ENCODE data around the gene GATB. TPM values are rescaled to one million over a fixed set of nuclear protein-coding genes. Genes with fewer than 3 reads are reported as not detected.

Gene GATB
- total and polyA plus RNA-seq, 10 of the 15 experiments (the other 5 are each of a cell fraction or from before 2014, with no cell fraction given) = 20.5 to 37.3 (median 30.5) TPM

DNA sequence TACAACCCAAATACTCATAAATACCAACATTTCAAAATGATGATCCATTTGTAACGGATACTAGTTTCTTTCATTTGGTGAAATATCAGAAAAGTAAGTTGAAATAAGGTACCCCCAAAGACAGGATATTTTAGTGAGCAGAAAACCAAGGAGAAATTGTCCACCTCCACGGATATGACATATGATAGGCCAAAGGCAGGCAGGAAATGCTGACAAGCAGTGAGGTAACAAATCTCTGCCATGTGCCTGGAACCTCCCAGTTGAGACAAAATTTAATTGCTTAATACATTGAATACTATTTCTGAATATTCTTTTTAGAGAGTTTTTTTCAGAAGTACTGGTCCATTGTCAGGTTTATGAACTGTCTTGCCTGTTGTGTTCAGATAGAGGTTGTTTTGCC, 118.8 kb downstream of the GATB start:
- DNase-seq (ENCODE audit: low read depth, low spot score) = no peak
- no peak for TF ChIP-seq ZZZ3 (IDR thresholded peaks at IDR 0.05; ENCODE audit: control insufficient read depth, insufficient read length, low read depth)
- TF ChIP-seq POU2F2 (IDR thresholded peaks at IDR 0.05; ENCODE audit: borderline replicate concordance, low read depth, low read length) = no peak
- TF ChIP-seq NFYB (IDR thresholded peaks at IDR 0.05; ENCODE audit: insufficient read depth, low read depth, low read length) = no peak
- TF ChIP-seq SMARCA5 (IDR thresholded peaks at IDR 0.05) = no peak
- no peak for TF ChIP-seq ASH2L (IDR thresholded peaks at IDR 0.05; ENCODE audit: borderline replicate concordance, low read depth)
- no peak for FAIRE-seq
- Histone ChIP-seq H3K9me3 (replicated peaks; ENCODE audit: control insufficient read depth, insufficient read depth, low read length) (no peaks in the 10 kb centered on the region), H3K4me3 (no peak overlapping the region), H3K9ac (ENCODE audit: control insufficient read depth, insufficient read depth, low read length) (no peak overlapping the region), H4K20me1 (ENCODE audit: control insufficient read depth, insufficient read depth) (no peaks in the 10 kb centered on the region), H3K36me3 (ENCODE audit: control insufficient read depth in 2 of 2, insufficient read depth in 2 of 2, low read length in 1 of 2) (no peaks in the 10 kb centered on the region), H3K79me2 (ENCODE audit: control insufficient read depth, insufficient read depth, low read length) (no peaks in the 10 kb centered on the region), H3K27me3 (replicated peaks in 1 of 2; ENCODE audit: control insufficient read depth in 2 of 2, insufficient read depth in 2 of 2, low read length in 1 of 2) (peaks cover 0 to 2% of the 10 kb centered on the region in 2 experiments; a peak in 2 of 4 replicates), H3K4me2 (ENCODE audit: control insufficient read depth, insufficient read depth) (no peak overlapping the region), H3K4me1 (ENCODE audit: control insufficient read depth, insufficient read depth, low read length) (no peaks in the 10 kb centered on the region), H3K27ac (ENCODE audit: control insufficient read depth, insufficient read depth) (no peak overlapping the region), H2AFZ (ENCODE audit: control insufficient read depth, low read depth, low read length) (no peak overlapping the region)
- RAD21 ChIA-PET (ENCODE audit: unreplicated experiment) = no interaction called here
- POLR2A ChIA-PET = no interaction called here
- CTCF ChIA-PET = interaction anchor here (0.5 kb wide), 1 partner anchor 234 kb away, joined by 3 read pairs; no protein-coding TSS in a partner anchor
- BruUV-seq (replicated peaks) = no TSS peak
- ATAC-seq = no peak
- in situ Hi-C loops (cut with MboI) (no loop called here), intact Hi-C loops (cut with micrococcal nuclease; ENCODE audit: unreplicated experiment) (no loop called here)
- 45% methylated on average over 2 of the region's 2 CpGs for WGBS (ENCODE audit: insufficient coverage, insufficient replicate concordance, low lambda C conversion rate, missing lambda C conversion rate)
- SMC1A ChIA-PET (ENCODE audit: uncharacterized antibody, unreplicated experiment) = no interaction called here

DNA sequence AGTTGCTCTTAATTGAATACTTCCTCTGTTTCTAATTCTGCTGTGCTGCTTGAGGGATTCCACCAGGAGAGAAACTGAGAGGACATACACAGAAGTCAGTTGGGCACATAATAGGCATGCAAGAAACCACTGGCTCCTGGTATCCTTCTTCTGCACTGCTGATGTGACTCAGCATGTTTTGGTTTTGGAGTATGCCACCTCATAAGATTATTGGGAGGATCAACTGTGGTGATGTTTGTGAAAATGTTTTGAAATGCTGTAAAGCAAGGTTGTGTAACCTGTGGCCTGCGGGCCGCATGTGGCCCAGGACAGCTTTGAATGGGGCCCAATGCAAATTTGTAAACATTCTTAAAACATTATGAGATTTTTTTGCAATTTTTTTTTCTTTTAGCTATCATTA, 119.6 kb downstream of the GATB start:
- intact Hi-C loops (cut with micrococcal nuclease; ENCODE audit: unreplicated experiment) (no loop called here), in situ Hi-C loops (cut with MboI) (no loop called here)
- SMC1A ChIA-PET (ENCODE audit: uncharacterized antibody, unreplicated experiment) = interaction anchor here (1.4 to 2.3 kb wide), 2 partner anchors 9 to 13 kb away, joined by 4 to 8 read pairs; no protein-coding TSS in a partner anchor
- RAD21 ChIA-PET (ENCODE audit: unreplicated experiment) = no interaction called here
- CTCF ChIA-PET = no interaction called here
- Histone ChIP-seq H3K4me1 (ENCODE audit: control insufficient read depth, insufficient read depth, low read length) (no peaks in the 10 kb centered on the region), H3K36me3 (ENCODE audit: control insufficient read depth in 2 of 2, insufficient read depth in 2 of 2, low read length in 1 of 2) (no peaks in the 10 kb centered on the region), H3K27ac (ENCODE audit: control insufficient read depth, insufficient read depth) (no peak overlapping the region), H3K4me2 (ENCODE audit: control insufficient read depth, insufficient read depth) (no peak overlapping the region), H2AFZ (ENCODE audit: control insufficient read depth, low read depth, low read length) (no peak overlapping the region), H3K79me2 (ENCODE audit: control insufficient read depth, insufficient read depth, low read length) (no peaks in the 10 kb centered on the region), H3K4me3 (no peak overlapping the region), H4K20me1 (ENCODE audit: control insufficient read depth, insufficient read depth) (no peaks in the 10 kb centered on the region), H3K27me3 (replicated peaks in 1 of 2; ENCODE audit: control insufficient read depth in 2 of 2, insufficient read depth in 2 of 2, low read length in 1 of 2) (peaks cover 0 to 2% of the 10 kb centered on the region in 2 experiments; a peak in 2 of 4 replicates), H3K9me3 (replicated peaks; ENCODE audit: control insufficient read depth, insufficient read depth, low read length) (no peaks in the 10 kb centered on the region), H3K9ac (ENCODE audit: control insufficient read depth, insufficient read depth, low read length) (no peak overlapping the region)
- FAIRE-seq = no peak
- no TSS peak for BruUV-seq (replicated peaks)
- no peak for ATAC-seq
- POLR2A ChIA-PET = no interaction called here
- WGBS (ENCODE audit: insufficient coverage, insufficient replicate concordance, low lambda C conversion rate, missing lambda C conversion rate) = 58% methylated on average over 2 of the region's 2 CpGs
- DNase-seq (ENCODE audit: low read depth, low spot score) = no peak
- no peak for TF ChIP-seq NRF1 (conservative IDR thresholded peaks at IDR 0.05; ENCODE audit: low read depth, low read length)
- TF ChIP-seq TBL1XR1 (IDR thresholded peaks at IDR 0.05; ENCODE audit: low read depth, low read length) = no peak
- no peak for TF ChIP-seq YY1 (IDR thresholded peaks at IDR 0.05; ENCODE audit: low read depth, low read length)
- no peak for TF ChIP-seq LARP7 (IDR thresholded peaks at IDR 0.05)
- no peak for TF ChIP-seq ESRRA (IDR thresholded peaks at IDR 0.05; ENCODE audit: low read length)
- TF ChIP-seq PML (IDR thresholded peaks at IDR 0.05; ENCODE audit: low read length) = no peak
- TF ChIP-seq EED (IDR thresholded peaks at IDR 0.05; ENCODE audit: low read depth) = no peak
- no peak for TF ChIP-seq RB1 (IDR thresholded peaks at IDR 0.05; ENCODE audit: borderline replicate concordance)
- TF ChIP-seq, protein P1, sequence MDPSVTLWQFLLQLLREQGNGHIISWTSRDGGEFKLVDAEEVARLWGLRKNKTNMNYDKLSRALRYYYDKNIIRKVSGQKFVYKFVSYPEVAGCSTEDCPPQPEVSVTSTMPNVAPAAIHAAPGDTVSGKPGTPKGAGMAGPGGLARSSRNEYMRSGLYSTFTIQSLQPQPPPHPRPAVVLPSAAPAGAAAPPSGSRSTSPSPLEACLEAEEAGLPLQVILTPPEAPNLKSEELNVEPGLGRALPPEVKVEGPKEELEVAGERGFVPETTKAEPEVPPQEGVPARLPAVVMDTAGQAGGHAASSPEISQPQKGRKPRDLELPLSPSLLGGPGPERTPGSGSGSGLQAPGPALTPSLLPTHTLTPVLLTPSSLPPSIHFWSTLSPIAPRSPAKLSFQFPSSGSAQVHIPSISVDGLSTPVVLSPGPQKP (IDR thresholded peaks at IDR 0.05; ENCODE audit: low read depth, low read length) = no peak
- TF ChIP-seq, protein P2, sequence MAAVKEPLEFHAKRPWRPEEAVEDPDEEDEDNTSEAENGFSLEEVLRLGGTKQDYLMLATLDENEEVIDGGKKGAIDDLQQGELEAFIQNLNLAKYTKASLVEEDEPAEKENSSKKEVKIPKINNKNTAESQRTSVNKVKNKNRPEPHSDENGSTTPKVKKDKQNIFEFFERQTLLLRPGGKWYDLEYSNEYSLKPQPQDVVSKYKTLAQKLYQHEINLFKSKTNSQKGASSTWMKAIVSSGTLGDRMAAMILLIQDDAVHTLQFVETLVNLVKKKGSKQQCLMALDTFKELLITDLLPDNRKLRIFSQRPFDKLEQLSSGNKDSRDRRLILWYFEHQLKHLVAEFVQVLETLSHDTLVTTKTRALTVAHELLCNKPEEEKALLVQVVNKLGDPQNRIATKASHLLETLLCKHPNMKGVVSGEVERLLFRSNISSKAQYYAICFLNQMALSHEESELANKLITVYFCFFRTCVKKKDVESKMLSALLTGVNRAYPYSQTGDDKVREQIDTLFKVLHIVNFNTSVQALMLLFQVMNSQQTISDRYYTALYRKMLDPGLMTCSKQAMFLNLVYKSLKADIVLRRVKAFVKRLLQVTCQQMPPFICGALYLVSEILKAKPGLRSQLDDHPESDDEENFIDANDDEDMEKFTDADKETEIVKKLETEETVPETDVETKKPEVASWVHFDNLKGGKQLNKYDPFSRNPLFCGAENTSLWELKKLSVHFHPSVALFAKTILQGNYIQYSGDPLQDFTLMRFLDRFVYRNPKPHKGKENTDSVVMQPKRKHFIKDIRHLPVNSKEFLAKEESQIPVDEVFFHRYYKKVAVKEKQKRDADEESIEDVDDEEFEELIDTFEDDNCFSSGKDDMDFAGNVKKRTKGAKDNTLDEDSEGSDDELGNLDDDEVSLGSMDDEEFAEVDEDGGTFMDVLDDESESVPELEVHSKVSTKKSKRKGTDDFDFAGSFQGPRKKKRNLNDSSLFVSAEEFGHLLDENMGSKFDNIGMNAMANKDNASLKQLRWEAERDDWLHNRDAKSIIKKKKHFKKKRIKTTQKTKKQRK (IDR thresholded peaks at IDR 0.05; ENCODE audit: low read depth, low read length) = no peak
- TF ChIP-seq CHD4 (IDR thresholded peaks at IDR 0.05) = no peak
- TF ChIP-seq TCF12 (IDR thresholded peaks at IDR 0.05; ENCODE audit: low read depth, low read length) = no peak

Data from GM12878 (cell line).